Measurements from ENCODE around the gene ALKBH5.

The ALKBH5 gene

GRCh38 chr17:18167421-18167820, 16.2 kb upstream of the ALKBH5 start:
- TF ChIP-seq CTCF (IDR thresholded peaks at IDR 0.05; ENCODE audit: extremely low read depth, missing control alignments), result no peak
- no peak for DNase-seq (ENCODE audit: low spot score)

- TF ChIP-seq CTCF (IDR thresholded peaks at IDR 0.05; ENCODE audit: extremely low read depth, missing control alignments), result no peak
- no peak for DNase-seq (ENCODE audit: low spot score)
Measured at GRCh38 chr17:18172531-18173278, 10.9 kb upstream of the ALKBH5 start.

- no peak for TF ChIP-seq CTCF (IDR thresholded peaks at IDR 0.05; ENCODE audit: extremely low read depth, missing control alignments)
- no peak for DNase-seq (ENCODE audit: low spot score)
Measured at GRCh38 chr17:18173740-18174139, 9.9 kb upstream of the ALKBH5 start.

- TF ChIP-seq CTCF (IDR thresholded peaks at IDR 0.05; ENCODE audit: extremely low read depth, missing control alignments), result no peak
- DNase-seq (ENCODE audit: low spot score), result no peak
Measured at GRCh38 chr17:18176176-18176575, 7.5 kb upstream of the ALKBH5 start.

- DNase-seq (ENCODE audit: low spot score), result no peak
- TF ChIP-seq CTCF (IDR thresholded peaks at IDR 0.05; ENCODE audit: extremely low read depth, missing control alignments), result no peak
Measured at GRCh38 chr17:18177133-18177532, 6.5 kb upstream of the ALKBH5 start.

GRCh38 chr17:18177722-18178121, 5.9 kb upstream of the ALKBH5 start:
- DNase-seq (ENCODE audit: low spot score), result no peak
- TF ChIP-seq CTCF (IDR thresholded peaks at IDR 0.05; ENCODE audit: extremely low read depth, missing control alignments), result no peak

GRCh38 chr17:18179196-18179595, 4.4 kb upstream of the ALKBH5 start:
- TF ChIP-seq CTCF (IDR thresholded peaks at IDR 0.05; ENCODE audit: extremely low read depth, missing control alignments), result no peak
- no peak for DNase-seq (ENCODE audit: low spot score)

Data from GM20000 (cell line).